HG03558 (cell line): ENCODE results near the gene HHAT.

Source experiments
- ATAC-seq: cut with Tn5 transposase; IDR thresholded peaks from one replicate; pipeline ENCODE4 v1.9.1; 2021; ENCODE audit warnings: moderate number of reproducible peaks; ENCODE audit not compliant: unreplicated experiment; ENCODE audit errors: extremely low read depth

HHAT gene

DNA sequence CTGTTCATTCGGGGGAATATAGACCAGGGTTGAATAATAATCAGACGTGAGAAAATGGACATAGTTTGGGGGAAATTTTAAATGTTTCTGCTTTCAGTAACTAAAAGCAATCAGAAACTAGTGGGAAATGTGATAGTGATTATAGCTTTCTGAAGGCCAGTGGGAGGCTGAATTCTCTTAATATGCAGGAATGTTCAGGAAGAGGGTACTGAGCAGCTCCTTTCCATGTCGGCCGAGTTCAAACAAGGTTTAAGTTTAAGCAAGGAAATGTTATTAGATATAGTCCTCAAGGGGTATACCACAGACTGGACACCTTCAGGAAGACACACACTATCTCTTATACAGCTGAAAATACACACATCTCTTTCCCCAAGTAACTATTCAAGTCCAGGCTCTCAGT lies 105.5 kb downstream of the HHAT start:
- ATAC-seq, result no peak

DNA sequence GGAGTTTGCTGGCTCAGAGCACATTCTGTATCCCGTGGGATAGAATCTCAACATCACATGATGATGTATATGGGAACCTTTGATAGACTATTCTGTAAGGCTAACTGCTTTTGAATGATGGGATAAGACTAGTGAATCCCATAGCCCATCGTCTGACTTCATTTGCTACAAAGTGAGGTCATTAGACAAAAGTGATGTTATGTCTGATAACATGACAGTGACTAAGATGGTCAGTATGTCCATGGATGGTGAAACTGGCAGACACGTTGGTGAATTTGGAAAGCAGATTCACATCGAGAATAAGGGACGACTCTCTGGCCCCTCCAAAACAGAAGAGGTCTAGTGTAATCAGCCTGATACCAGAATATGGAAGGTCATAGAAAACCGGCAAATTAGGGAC lies 108.4 kb downstream of the HHAT start:
- ATAC-seq, result no peak

DNA sequence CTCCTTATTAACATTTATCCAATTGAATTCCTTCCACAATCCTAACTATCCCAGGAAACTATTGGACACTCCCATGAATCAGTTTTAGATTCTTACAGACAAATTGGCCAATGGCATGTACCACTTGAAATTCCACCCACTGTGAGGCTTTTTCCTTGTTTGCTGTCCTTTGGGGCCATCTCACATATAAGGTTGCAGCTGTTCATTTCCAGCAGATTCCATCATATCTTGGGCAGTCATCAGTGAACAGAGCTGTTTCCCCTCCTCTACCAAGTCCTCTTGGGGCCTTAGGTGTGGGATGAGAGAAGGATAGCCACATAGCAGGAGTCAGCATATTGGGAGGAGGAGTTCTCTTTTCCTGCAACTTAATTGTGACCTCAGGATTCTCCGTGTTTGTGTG lies 109.1 kb downstream of the HHAT start:
- ATAC-seq, result no peak

GRCh38 chr1:210438928-210439841 lies 110.5 kb downstream of the HHAT start:
- no peak for ATAC-seq

GRCh38 chr1:210440081-210440480 lies 111.4 kb downstream of the HHAT start:
- no peak for ATAC-seq

DNA sequence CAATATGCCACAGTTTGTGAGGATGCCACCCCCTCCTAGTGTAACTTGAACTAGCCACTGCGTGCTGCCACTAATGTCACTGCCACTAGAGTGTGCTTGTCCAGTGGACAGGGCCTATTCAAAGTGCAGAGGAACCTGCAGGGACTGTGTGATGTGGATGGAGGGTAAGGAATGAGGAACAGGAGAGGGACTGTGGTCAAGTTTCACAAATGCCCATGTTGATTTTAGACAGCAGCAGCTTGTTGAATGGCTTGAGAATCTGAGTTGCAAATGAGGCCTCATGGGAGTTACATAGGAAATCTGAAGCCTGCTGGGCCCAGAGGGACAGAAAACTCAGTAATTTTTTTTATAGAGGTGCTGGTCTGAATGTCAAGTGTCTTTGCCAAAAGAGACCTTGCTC lies 112.3 kb downstream of the HHAT start:
- no peak for ATAC-seq

GRCh38 chr1:210445485-210445884 lies 116.8 kb downstream of the HHAT start:
- ATAC-seq, result no peak

DNA sequence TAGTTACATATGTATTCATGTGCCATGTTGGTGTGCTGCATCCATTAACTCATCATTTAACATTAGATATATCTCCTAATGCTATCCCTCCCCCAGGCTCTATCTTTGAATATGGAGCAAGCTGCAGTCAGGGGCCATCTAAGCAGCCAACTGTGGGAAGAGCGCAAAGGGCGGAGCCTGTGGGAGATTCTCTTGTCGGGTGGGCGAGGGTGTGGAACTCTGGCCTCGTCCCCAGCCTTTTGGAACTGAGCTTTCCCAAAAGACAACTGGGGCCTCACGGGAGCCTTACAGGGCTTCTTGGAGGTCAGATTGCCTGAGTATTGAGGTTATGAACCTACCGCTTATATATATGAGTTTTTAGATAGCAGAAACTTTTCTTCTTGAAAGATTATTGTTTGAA lies 117.2 kb downstream of the HHAT start:
- ATAC-seq, result no peak

GRCh38 chr1:210446479-210446878 lies 117.8 kb downstream of the HHAT start:
- no peak for ATAC-seq

DNA sequence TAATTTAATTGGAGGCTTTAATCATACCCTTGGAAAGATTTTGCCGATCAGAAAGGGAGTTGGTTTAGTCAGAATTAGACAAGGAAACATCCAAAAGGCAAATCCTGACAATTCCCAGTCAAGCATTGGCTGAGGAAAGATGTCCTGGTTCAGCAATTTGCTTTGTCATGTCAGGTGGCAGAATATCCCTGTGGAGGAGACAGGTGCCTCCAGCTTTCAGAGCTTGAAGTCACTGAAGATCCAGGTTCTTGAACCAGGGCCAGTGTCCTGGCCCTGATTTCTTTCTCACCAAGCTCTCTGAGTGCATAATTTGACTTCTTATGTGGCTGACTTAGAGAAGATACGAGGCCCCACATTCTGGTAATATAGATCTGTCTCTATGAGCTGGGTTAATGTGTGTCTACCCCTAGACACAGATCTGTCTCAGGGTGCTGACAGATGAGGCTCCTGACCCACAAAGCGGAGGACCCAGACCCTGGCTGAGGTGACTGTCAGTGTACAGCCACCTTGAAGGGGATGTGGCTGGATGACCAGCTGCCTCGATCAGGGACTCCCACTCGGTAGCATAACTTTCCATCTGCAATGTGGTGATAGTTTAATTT lies 118.9 kb downstream of the HHAT start:
- no peak for ATAC-seq

DNA sequence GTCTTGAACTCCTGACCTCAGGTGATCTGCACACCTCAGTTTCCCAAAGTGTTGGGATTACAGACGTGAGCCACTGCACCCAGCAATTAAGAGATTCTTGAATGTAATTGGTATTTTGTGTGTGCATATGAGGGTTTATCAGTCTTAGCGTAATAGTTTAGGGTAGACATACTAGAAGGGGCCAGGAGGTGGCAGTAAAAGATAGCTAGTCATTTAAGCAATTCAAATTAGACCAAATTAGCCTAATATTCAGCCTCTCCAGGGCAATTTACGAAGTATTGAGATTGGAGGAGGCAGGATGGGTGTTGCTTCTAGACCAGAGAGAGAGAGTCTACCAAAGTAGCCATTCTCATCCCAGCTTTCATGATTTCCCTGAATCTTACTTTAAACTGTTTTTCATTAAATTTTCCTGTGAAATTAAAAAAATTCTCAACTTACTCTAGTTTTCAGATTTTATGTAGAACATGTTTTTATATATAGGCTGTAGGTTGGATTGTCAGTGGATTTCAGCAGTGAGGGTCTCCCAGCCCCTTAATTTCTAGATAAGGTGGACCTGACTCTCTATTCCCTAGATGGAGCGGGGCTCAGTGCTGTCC lies 119.7 kb downstream of the HHAT start:
- ATAC-seq, result no peak

GRCh38 chr1:210455840-210456603 lies 127.3 kb downstream of the HHAT start:
- ATAC-seq, result no peak

DNA sequence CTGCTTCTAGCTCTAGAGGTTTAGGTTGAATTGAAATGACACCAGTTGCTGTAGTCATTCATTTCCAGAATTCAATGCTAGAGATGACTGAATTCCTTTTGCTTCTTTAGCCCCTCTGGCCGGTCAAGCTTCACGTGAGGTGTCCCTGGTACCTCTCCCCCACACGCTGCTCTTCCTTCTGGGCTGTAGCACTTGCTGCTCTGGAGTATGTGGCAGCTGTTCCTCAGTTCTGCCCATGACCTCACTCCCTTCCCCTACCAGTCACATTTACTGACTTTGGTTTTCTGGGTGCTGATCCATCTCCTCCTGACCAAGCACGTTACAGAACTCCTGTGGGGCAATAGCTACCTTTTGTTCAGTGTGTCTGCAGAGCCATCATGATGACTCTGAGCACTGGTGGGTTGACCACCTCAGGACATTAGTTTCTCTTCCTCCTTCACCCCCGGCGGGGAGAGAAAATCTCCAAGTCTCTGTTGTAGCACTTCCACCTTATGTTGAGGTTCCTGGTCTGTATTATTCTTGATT lies 128.1 kb downstream of the HHAT start:
- ATAC-seq, result no peak

DNA sequence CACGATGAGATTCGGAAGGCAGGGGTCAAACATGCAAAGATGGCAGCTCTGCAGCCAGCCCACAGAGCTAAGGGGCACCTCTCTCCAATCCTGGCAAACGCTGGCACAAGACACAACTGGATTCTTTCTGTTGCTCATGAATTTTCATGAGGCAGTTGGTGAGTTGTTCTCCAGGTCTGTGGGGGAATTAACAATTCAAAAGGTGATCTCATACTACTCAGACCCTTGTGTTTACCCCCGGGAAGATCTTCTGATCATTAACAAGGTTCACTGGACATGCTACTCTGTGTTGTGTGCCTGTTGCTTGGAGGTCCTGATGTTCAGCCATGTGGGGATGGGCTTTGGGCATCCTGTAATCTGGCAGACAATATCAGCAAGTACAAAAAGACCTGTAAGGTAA lies 128.9 kb downstream of the HHAT start:
- ATAC-seq, result no peak

- no peak for ATAC-seq
Measured at GRCh38 chr1:210464519-210465039, 135.9 kb downstream of the HHAT start.

DNA sequence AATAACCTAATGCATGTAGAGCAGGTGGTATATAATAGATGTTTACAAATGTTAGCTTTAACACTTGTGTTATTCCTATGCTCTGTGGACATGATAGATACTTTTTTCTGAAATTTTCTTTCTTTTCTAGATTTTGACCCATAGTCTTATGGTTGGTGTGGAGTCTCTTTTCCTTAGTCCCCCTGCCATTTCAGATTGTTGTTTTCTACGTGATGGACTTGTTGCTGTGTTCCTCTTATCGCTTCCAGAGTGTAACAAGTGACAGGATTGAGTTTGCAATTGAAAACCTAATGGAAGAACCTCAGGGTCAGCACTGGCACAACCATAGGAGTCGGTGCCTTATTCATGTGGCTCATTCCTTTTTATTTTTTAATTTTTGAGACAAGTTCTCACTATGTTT lies 136.4 kb downstream of the HHAT start:
- ATAC-seq, result no peak

DNA sequence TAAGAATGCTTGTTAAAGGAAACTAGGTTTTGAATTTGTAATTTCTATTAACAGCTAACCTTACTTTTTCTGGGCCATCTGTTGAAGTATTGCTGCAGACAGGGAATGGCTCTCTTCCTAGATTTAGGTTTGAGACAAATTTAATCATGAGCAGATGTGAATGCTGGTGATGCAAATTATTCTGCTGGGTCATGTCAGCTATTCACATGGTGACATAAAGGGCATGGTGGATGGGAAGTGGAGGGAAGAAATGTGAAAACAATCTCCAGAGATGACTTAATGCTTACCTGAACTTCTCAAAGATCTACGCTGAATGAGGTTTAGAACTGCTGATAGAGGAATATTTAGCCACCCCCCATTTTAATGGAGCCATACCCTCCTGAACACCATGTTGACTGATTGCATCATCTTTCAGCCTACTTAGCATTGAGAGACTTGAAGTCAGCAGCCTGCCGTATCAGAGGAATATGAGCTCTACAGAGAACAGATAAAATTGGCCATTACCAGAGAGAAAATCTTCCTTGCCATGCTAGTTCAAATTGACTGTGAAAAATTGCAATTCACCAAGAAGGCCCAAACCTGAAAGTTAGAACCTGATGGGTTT lies 138.8 kb downstream of the HHAT start:
- ATAC-seq, result no peak

- no peak for ATAC-seq
Measured at GRCh38 chr1:210469441-210469840, 140.7 kb downstream of the HHAT start.

DNA sequence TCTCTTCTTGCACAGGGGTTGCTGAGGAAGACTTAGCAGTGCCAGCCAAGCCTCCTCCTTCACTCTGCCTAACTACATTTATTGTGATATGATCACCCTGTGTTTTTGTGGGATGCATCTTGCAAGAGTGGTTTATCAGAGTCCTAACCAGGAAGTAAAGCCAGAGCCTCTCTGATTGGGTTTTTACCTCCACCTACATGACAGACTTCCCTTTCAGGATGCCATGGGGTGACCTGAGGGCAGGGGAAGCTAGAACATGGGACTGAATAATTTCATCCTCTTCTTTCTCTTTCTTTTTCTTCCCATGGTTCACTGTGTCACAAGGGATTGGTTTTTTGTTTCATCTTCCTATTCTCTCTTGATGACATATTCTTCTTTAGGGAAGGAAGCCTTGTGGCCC lies 146.6 kb downstream of the HHAT start:
- no peak for ATAC-seq

GRCh38 chr1:210475806-210476205 lies 147.1 kb downstream of the HHAT start:
- ATAC-seq, result no peak
